IMR-90 (cell line): ENCODE results near the gene MYH16.

Experiments used
- BHLHE40 ChIP-seq: fragments of 150-350 bp; IDR thresholded peaks from 2 replicates; pipeline ENCODE4 v1.6.1; 2016; ENCODE audit warnings: mild to moderate bottlenecking, low read depth, low read length
- CEBPB ChIP-seq: IDR thresholded peaks from 2 replicates; pipeline ENCODE4 v1.6.1; 2012; ENCODE audit warnings: low read depth, low read length, improper control_type of control experiment
- CTCF ChIP-seq: conservative IDR thresholded peaks from 2 replicates; pipeline ENCODE4 v1.5.1; 2012; ENCODE audit warnings: mild to moderate bottlenecking, low read depth, low read length, improper control_type of control experiment
- MAFK ChIP-seq: IDR thresholded peaks from 2 replicates; pipeline ENCODE4 v1.6.1; 2012; ENCODE audit warnings: low read depth, low read length, improper control_type of control experiment
- MAZ ChIP-seq: IDR thresholded peaks from 2 replicates; pipeline ENCODE4 v1.6.1; 2012; ENCODE audit warnings: low read depth, mild to moderate bottlenecking, low read length, improper control_type of control experiment, moderate library complexity, borderline replicate concordance
- POLR2A ChIP-seq: IDR thresholded peaks from 2 replicates; pipeline ENCODE4 v1.6.1; 2012; ENCODE audit warnings: mild to moderate bottlenecking, low read depth, low read length
- RAD21 ChIP-seq: IDR thresholded peaks from 2 replicates; pipeline ENCODE4 v1.6.1; 2012; ENCODE audit warnings: low read length, improper control_type of control experiment
- RFX5 ChIP-seq: IDR thresholded peaks from 2 replicates; pipeline ENCODE4 v1.8.0; 2012; ENCODE audit warnings: low read depth, mild to moderate bottlenecking, low read length, moderate library complexity
- SMC3 ChIP-seq: fragments of 150-350 bp; IDR thresholded peaks from 2 replicates; pipeline ENCODE4 v1.6.1; 2016; ENCODE audit warnings: low read depth, mild to moderate bottlenecking, antibody characterized with exemption, low read length, moderate library complexity
- USF2 ChIP-seq: fragments of 150-350 bp; IDR thresholded peaks from 2 replicates; pipeline ENCODE4 v1.6.1; 2017; ENCODE audit warnings: mild to moderate bottlenecking, antibody characterized with exemption, low read length, low read depth

DNA sequence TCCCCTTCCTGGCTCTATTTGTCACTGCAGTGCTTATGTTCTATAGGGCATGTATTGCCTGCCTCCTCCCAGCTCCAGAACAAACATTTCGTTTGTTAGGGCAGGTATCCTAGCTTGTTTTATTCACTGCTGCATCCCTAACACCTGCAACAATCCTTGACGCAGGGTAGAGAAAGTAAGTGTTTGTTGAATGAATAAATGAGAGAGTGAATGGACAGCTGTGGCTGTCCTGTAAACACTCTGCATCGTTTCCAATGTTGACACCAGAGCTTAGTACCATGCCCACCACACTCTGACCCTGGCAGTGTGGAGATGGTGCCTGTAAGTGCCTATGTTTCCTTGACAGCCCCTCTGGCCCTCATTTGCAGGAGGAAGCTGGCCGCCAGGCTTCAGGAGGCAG is 21.0 kb downstream of the MYH16 start:
- TF ChIP-seq MAFK (no peak), CTCF (no peak), POLR2A (no peak), BHLHE40 (no peak), RFX5 (no peak), RAD21 (no peak), MAZ (no peak), USF2 (no peak), CEBPB (no peak), SMC3 (no peak)
